Tongue (tissue), 2 donors: Measurements from ENCODE around the gene KRTCAP2. TPM values are rescaled to one million over a fixed set of nuclear protein-coding genes. Genes with fewer than 3 reads are reported as not detected.
A peak's percentile ranks its signal among the peaks of the same experiment; 100 is the strongest.
"Not testable (repeated sequence)": the region's sequence is repeated elsewhere in the genome, so short reads cannot be mapped to it uniquely, and the experiment has no call there.

Source experiments
- DNase-seq: peaks from one replicate; pipeline ENCODE4 v3.0.0-alpha.2; 2015
- total RNA-seq: library from RNA; depleted of rRNA; stranded (reverse); fragments of >200 nt; gene quantifications from one replicate; pipeline ENCODE4 v1.2.3, GENCODE V29; 2014

The KRTCAP2 gene
- total RNA-seq, 1 donor from 2014 or later: 29.6 TPM

- DNase-seq: no peak
Observed at GRCh38 chr1:155168456-155169210, 4.5 kb downstream of the KRTCAP2 start.

- DNase-seq: not testable (repeated sequence)
Observed at GRCh38 chr1:155168105-155168445, 5.0 kb downstream of the KRTCAP2 start.

GRCh38 chr1:155167166-155168104, 5.7 kb downstream of the KRTCAP2 start:
- DNase-seq: peak; percentile 90

GRCh38 chr1:155166471-155167165, 6.5 kb downstream of the KRTCAP2 start:
- DNase-seq: peak; percentile 54

- no peak for DNase-seq
Observed at GRCh38 chr1:155166051-155166470, 7.0 kb downstream of the KRTCAP2 start.

- DNase-seq: not testable (repeated sequence)
Observed at GRCh38 chr1:155164625-155165024, 8.5 kb downstream of the KRTCAP2 start.

GRCh38 chr1:155163785-155164184, 9.3 kb downstream of the KRTCAP2 start:
- DNase-seq: not testable (repeated sequence)

GRCh38 chr1:155162631-155163030, 10.5 kb downstream of the KRTCAP2 start:
- DNase-seq: not testable (repeated sequence)

GRCh38 chr1:155160128-155160527, 13.0 kb downstream of the KRTCAP2 start:
- no peak for DNase-seq

GRCh38 chr1:155158991-155159390, 14.1 kb downstream of the KRTCAP2 start:
- DNase-seq: no peak

GRCh38 chr1:155155996-155156643, 17.0 kb downstream of the KRTCAP2 start:
- not testable (repeated sequence) for DNase-seq

GRCh38 chr1:155145491-155145890, 27.6 kb downstream of the KRTCAP2 start:
- DNase-seq: no peak

- no peak for DNase-seq
Observed at GRCh38 chr1:155141749-155142148, 31.4 kb downstream of the KRTCAP2 start.

- no peak for DNase-seq
Observed at GRCh38 chr1:155140630-155140953, 32.5 kb downstream of the KRTCAP2 start.

GRCh38 chr1:155139895-155140629, 33.0 kb downstream of the KRTCAP2 start, which contains the start of gene DPM3:
Gene DPM3, minus strand, starts transcription at chr1:155140531. Its CDS starts 291 bp downstream, at chr1:155140240.
- DNase-seq: peak; percentile 94

- DNase-seq: no peak
Observed at GRCh38 chr1:155137154-155137949, 35.8 kb downstream of the KRTCAP2 start.

- no peak for DNase-seq
Observed at GRCh38 chr1:155136748-155137147, 36.4 kb downstream of the KRTCAP2 start.

GRCh38 chr1:155135415-155136028, 37.6 kb downstream of the KRTCAP2 start, which contains the start of gene SLC50A1:
Gene SLC50A1, plus strand, starts transcription at chr1:155135852. Its CDS starts 60 bp downstream, at chr1:155135912.
- peak; percentile 97 for DNase-seq

GRCh38 chr1:155134880-155135414, 38.2 kb downstream of the KRTCAP2 start:
- peak; percentile 90 for DNase-seq

- no peak for DNase-seq
Observed at GRCh38 chr1:155134322-155134721, 38.8 kb downstream of the KRTCAP2 start.
